GM23248 (cell line): ENCODE measurements around the gene GAB3.

Source experiments
- EZH2 ChIP-seq: fragments of 200-600 bp; sonication (generic); IDR thresholded peaks from 2 replicates; pipeline ENCODE4 v1.6.1; 2018; ENCODE audit warnings: antibody characterized with exemption, mild to moderate bottlenecking; ENCODE audit not compliant: insufficient read depth, poor library complexity, severe bottlenecking
- EZH2phosphoT487 ChIP-seq: fragments of 200-600 bp; sonication (generic); IDR thresholded peaks from 2 replicates; pipeline ENCODE4 v1.6.1; 2018; ENCODE audit warnings: antibody characterized with exemption, moderate library complexity, mild to moderate bottlenecking, low read depth; ENCODE audit not compliant: insufficient read depth

- no peak for TF ChIP-seq EZH2
- TF ChIP-seq EZH2phosphoT487: no peak
Observed at GRCh38 chrX:154751669-154752271, 893 bp upstream of the GAB3 start.
